Activated CD4-positive, alpha-beta T cell treated with anti-CD3 and anti-CD28 coated beads, Interleukin-2, amount 50 U/mL, for 4 hours (primary cell): Measurements from ENCODE around the gene C22orf42.

Experiments
- DNase-seq, 2 experiments: peaks; one replicate each; pipeline ENCODE4 v3.0.0-alpha.2; 2020

C22orf42 gene

DNA sequence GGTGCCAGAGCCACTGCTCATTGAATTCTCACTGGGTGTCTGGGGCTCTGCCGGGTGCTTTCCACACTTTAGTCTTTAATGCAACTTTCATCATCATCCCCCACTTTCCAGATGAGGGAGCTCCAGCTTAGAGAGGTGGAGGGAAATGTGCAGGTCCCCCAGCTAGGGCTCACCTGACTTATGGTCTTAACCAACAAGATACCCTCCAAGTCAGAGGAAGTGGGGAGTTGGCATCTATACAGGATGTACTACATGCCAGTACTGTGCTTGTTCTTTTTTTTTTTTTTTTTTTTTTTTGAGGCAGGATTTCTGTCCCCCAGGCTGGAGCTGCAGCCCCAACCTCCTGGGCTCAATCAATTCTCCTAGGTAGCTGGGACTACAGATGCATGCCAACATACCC, 26.3 kb downstream of the C22orf42 start:
- DNase-seq: no peak

DNA sequence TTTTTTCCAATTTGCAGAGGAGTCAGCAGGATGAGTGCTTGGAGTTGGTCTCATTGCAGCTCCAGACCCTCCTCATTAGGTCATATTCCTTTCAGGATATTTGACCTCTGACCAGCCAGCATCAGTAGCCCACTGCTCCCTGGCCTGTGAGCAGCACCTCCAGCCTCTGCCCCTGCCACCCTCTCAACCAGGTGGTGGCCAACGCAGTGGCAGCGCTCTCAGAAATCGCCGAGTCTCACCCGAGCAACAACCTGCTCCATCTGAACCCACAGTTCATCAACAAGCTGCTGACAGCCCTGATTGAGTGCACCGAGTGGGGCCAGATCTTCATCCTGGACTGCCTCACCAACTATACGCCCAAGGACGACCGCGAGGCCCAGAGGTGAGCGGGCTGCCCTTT, 27.0 kb downstream of the C22orf42 start:
- DNase-seq: no peak

DNA sequence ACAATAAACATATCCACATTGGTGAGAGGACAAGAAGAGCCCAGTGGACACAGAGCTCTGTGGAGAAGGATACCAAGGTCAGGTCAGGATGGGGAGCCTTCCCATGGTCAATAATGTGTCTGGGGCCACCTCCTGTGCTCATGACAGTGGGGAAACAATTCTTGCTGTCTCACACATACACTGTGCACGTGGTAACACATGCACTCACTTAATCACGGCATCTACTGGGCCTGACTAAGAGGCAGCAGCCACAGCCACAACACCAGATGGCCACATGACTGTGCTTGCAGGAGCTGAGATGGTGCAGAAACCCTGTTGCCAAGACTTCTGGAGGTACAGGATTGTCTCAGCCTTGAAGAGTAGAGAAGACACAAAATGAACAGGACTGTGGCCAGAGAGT, 28.6 kb downstream of the C22orf42 start:
- DNase-seq: no peak

GRCh38 chr22:32127904-32128303, 31.2 kb downstream of the C22orf42 start:
- DNase-seq: no peak

- no peak for DNase-seq
Observed at GRCh38 chr22:32123657-32124056, 35.4 kb downstream of the C22orf42 start.

- DNase-seq: no peak
Observed at GRCh38 chr22:32122899-32123298, 36.2 kb downstream of the C22orf42 start.

- no peak for DNase-seq
Observed at GRCh38 chr22:32120603-32121002, 38.5 kb downstream of the C22orf42 start.

GRCh38 chr22:32119568-32120235, 39.4 kb downstream of the C22orf42 start:
- DNase-seq: no peak

- no peak for DNase-seq
Observed at GRCh38 chr22:32112380-32112779, 46.7 kb downstream of the C22orf42 start.

- no peak for DNase-seq
Observed at GRCh38 chr22:32106930-32107329, 52.2 kb downstream of the C22orf42 start.

DNA sequence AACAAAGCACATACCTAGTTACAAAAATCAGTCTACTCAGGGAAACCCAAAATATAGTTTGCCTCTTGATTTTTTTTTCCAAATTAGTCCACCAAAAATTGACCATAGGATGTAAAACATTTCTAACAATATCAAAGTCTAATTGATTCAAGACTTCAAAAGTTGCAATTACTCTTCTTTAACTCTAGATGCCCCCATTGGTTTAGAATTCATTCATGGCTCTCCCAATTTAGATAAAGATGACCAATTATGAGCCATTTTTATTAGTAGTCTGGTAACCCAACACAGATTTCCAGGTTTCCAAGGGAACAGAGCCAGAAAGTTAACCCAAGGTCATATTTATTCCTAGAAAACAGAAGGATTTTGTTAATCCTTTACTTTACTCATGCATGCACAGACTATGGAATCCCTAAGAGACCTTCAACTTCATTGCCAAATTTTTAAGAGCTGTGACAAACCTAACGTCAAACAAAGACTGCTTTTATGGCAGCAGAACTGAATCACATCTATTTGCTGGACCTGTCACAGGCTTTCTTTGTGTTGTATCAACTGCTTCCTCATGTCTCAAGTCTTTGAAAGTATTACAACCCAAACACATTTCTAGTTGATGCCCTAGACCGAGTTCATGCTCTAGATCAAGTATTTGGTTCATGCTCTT, 55.3 kb downstream of the C22orf42 start:
- no peak for DNase-seq

- DNase-seq: no peak
Observed at GRCh38 chr22:32100711-32101110, 58.4 kb downstream of the C22orf42 start.
